Liver (tissue), 3 donors: ENCODE results near the gene SLC25A21.

ENCODE experiments used
- EGR1 ChIP-seq, 2 donors: IDR thresholded peaks; 2 replicates each; pipeline ENCODE4 v1.6.1; 2016 to 2018; ENCODE audit warnings: antibody characterized with exemption in 2 of 2, low read depth in 2 of 2
- JUND ChIP-seq, 2 donors: IDR thresholded peaks; 2 replicates each; pipeline ENCODE4 v1.6.1; 2016; ENCODE audit warnings: antibody characterized with exemption in 2 of 2
- NR2F2 ChIP-seq: IDR thresholded peaks from 2 replicates; pipeline ENCODE4 v1.6.1; 2016; ENCODE audit warnings: antibody characterized with exemption
- RXRA ChIP-seq, 2 donors: IDR thresholded peaks; 2 replicates each; pipeline ENCODE4 v1.6.1; 2017 to 2018; ENCODE audit warnings: antibody characterized with exemption in 2 of 2, mild to moderate bottlenecking in 1 of 2
- TF ChIP-seq, protein P1 (sequence below): fragments of 150-350 bp; IDR thresholded peaks from 2 replicates; pipeline ENCODE4 v1.5.1; 2017; ENCODE audit warnings: improper control_type of control experiment, low read depth, low read length; ENCODE audit not compliant: missing input control
- donor health status: healthy.
- donor health status: healthy.

DNA sequence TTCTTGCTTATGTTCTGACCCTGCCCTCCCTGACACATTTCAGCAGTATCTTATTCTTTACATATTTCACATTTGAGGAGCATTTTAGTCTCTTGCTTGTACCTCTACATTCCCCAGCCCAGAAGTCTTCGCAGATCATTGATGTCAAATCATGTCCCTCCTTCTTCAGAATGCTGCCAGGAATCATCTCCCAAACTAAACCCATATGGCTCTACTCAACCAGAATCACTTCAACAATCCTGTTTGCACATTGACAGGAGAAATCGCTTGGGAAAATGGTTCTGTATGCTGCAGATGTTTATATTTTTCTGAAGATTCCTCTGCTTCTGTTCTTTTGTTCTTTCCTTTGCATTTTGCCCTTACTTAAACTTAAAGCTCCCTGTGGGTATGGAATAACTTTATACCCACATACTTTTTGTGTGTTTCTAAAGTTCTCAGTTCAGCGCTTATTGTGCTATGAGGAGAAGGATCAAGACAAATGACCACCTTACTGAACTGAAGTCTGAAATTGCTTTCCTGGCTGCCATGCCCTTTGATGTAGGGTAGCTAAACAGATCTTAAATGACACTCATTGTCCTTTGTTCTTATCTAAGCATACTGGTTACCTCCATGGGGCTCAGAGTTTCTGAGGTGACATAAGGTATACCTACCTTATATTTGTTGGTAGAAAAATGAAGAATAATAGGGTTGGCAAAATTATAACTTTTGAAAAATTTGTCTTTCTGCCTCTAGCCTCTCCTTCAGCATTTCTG, 134.6 kb downstream of the SLC25A21 start:
- TF ChIP-seq JUND (IDR thresholded peaks at IDR 0.05) (no peak), RXRA (IDR thresholded peaks at IDR 0.05) (no peak), NR2F2 (no peak), EGR1 (IDR thresholded peaks at IDR 0.05; ENCODE audit: low read depth in 2 of 2) (no peak)
- TF ChIP-seq, protein P1, sequence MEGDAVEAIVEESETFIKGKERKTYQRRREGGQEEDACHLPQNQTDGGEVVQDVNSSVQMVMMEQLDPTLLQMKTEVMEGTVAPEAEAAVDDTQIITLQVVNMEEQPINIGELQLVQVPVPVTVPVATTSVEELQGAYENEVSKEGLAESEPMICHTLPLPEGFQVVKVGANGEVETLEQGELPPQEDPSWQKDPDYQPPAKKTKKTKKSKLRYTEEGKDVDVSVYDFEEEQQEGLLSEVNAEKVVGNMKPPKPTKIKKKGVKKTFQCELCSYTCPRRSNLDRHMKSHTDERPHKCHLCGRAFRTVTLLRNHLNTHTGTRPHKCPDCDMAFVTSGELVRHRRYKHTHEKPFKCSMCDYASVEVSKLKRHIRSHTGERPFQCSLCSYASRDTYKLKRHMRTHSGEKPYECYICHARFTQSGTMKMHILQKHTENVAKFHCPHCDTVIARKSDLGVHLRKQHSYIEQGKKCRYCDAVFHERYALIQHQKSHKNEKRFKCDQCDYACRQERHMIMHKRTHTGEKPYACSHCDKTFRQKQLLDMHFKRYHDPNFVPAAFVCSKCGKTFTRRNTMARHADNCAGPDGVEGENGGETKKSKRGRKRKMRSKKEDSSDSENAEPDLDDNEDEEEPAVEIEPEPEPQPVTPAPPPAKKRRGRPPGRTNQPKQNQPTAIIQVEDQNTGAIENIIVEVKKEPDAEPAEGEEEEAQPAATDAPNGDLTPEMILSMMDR: no peak
